Measurements from ENCODE around the gene OR2W1.

OR2W1 gene

GRCh38 chr6:29008089-29008488, 36.9 kb downstream of the OR2W1 start:
- no peak overlapping the region for H3K4me3 ChIP-seq (ENCODE audit: low read depth, low read length)
- DNase-seq (ENCODE audit: low read depth), result no peak

- H3K4me3 ChIP-seq (ENCODE audit: low read depth, low read length), result peak within 1 kb of the TSS; percentile 61
- no peak for DNase-seq (ENCODE audit: low read depth)
Measured at GRCh38 chr6:29005183-29005885, 39.6 kb downstream of the OR2W1 start, which contains the start of gene ZNF311. Gene ZNF311 (minus strand): TSS chr6:29005315. CDS start chr6:29003954, 1,361 bp downstream.

GRCh38 chr6:28996844-28997510, 48.0 kb downstream of the OR2W1 start:
- DNase-seq (ENCODE audit: low read depth), result no peak

DNA sequence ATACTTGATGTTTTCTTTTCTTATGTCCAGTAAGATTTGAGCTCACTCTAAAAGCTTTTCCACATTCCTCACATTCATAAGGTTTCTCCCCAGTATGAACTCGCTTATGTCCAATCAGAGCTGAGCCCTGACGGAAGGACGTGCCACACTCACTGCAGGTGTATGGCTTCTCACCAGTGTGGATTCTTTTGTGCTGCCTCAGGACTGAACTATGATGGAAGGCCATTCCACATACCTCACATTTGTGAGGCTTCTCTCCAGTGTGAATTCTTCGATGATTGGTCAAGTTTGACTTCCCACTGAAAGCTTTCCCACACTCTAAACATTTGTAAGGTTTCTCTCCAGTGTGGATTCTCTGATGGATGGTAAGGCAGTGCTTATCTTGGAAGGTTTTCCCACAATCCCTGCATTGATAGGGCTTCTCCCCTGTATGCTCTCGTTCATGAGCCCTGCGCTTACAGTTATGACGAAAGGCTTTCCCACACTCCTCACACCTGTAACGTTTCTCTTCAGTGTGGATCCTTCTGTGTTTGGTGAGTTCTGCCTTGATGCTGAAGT, 49.8 kb downstream of the OR2W1 start:
- DNase-seq (ENCODE audit: low read depth), result no peak
- H3K4me3 ChIP-seq (ENCODE audit: low read depth, low read length), result no peak overlapping the region

More at GRCh38 chr6:28996844-28997510, 48.0 kb downstream of the OR2W1 start:
- H3K4me3 ChIP-seq (ENCODE audit: low read depth, low read length), result no peak overlapping the region
